Loucy (cell line): ENCODE data around the gene SLC25A6.
A peak's percentile ranks its signal among the peaks of the same experiment; 100 is the strongest.

Experiments used
- H2AFZ ChIP-seq: fragments of 200-600 bp; sonication (generic); 2 replicates; pipeline ENCODE4 v1.6.0; 2016; ENCODE audit warnings: antibody characterized with exemption, mild to moderate bottlenecking, low read length, moderate library complexity
- H3F3A ChIP-seq: fragments of 200-600 bp; 2 replicates; pipeline ENCODE4 v1.6.0; 2016; ENCODE audit warnings: antibody characterized with exemption, low read depth, mild to moderate bottlenecking
- H3K27me3 ChIP-seq: fragments of 200-600 bp; sonication (generic); 2 replicates; pipeline ENCODE4 v1.6.1; 2014; ENCODE audit warnings: low read length, mild to moderate bottlenecking; ENCODE audit not compliant: insufficient read depth, poor library complexity, severe bottlenecking
- H3K36me3 ChIP-seq: fragments of 200-600 bp; sonication (generic); 2 replicates; pipeline ENCODE4 v1.6.1; 2016; ENCODE audit warnings: low read length; ENCODE audit not compliant: insufficient read depth
- H3K4me1 ChIP-seq: fragments of 200-600 bp; sonication (generic); 2 replicates; pipeline ENCODE4 v1.5.1; 2014; ENCODE audit warnings: low read length, mild to moderate bottlenecking; ENCODE audit not compliant: insufficient read depth, poor library complexity, severe bottlenecking
- H3K4me2 ChIP-seq: fragments of 200-600 bp; sonication (generic); 2 replicates; pipeline ENCODE4 v1.6.0; 2014; ENCODE audit warnings: antibody characterized with exemption, low read length, low read depth, mild to moderate bottlenecking; ENCODE audit not compliant: poor library complexity, severe bottlenecking
- H3K4me3 ChIP-seq: fragments of 200-600 bp; sonication (generic); 2 replicates; pipeline ENCODE4 v1.5.1; 2014; ENCODE audit warnings: low read length, mild to moderate bottlenecking, mixed read lengths; ENCODE audit not compliant: poor library complexity, severe bottlenecking
- H3K79me2 ChIP-seq: fragments of 200-600 bp; sonication (generic); 2 replicates; pipeline ENCODE4 v1.6.1; 2014; ENCODE audit warnings: low read length; ENCODE audit not compliant: insufficient read depth
- H3K9ac ChIP-seq: fragments of 200-600 bp; sonication (generic); 2 replicates; pipeline ENCODE4 v1.6.0; 2014; ENCODE audit warnings: mild to moderate bottlenecking, low read depth, low read length, moderate library complexity; ENCODE audit not compliant: poor library complexity, severe bottlenecking
- H3K9me2 ChIP-seq: fragments of 200-600 bp; sonication (generic); replicated peaks from 2 replicates; pipeline ENCODE4 v1.6.1; 2016; ENCODE audit warnings: low read depth, low read length, mixed read lengths
- H3K9me3 ChIP-seq: fragments of 200-600 bp; sonication (generic); 2 replicates; pipeline ENCODE4 v1.6.1; 2014; ENCODE audit warnings: mild to moderate bottlenecking, antibody characterized with exemption, low read length, low read depth; ENCODE audit not compliant: insufficient read depth
- H4K20me1 ChIP-seq: fragments of 200-600 bp; sonication (generic); 2 replicates; pipeline ENCODE4 v1.6.0; 2014; ENCODE audit warnings: antibody characterized with exemption, low read length, mild to moderate bottlenecking; ENCODE audit not compliant: insufficient read depth, poor library complexity, severe bottlenecking
- CTCF ChIP-seq: fragments of 200-600 bp; sonication (generic); conservative IDR thresholded peaks from 2 replicates; pipeline ENCODE4 v1.5.1; 2014; ENCODE audit warnings: mild to moderate bottlenecking, antibody characterized with exemption, low read length
- EZH2phosphoT487 ChIP-seq: fragments of 200-600 bp; IDR thresholded peaks from 2 replicates; pipeline ENCODE4 v1.6.1; 2018; ENCODE audit warnings: antibody characterized with exemption, mild to moderate bottlenecking, moderate library complexity, borderline replicate concordance

The SLC25A6 gene

GRCh38 chrX:1397001-1397400 lies 5.1 kb upstream of the SLC25A6 start:
- no peak overlapping the region for H3K4me3 ChIP-seq
- H3K9me3 ChIP-seq = no peaks in the 10 kb centered on the region
- peaks cover 32% of the 10 kb centered on the region for H3K79me2 ChIP-seq
- no peaks in the 10 kb centered on the region for H4K20me1 ChIP-seq
- H3K4me2 ChIP-seq = no peak overlapping the region
- peaks cover 3% of the 10 kb centered on the region for H3K4me1 ChIP-seq
- H2AFZ ChIP-seq = no peak overlapping the region
- H3K27me3 ChIP-seq = no peaks in the 10 kb centered on the region
- H3K9ac ChIP-seq = no peak overlapping the region
- H3K36me3 ChIP-seq = no peaks in the 10 kb centered on the region
- TF ChIP-seq CTCF = no peak
- no peak for TF ChIP-seq EZH2phosphoT487
- no peaks in the 10 kb centered on the region for H3F3A ChIP-seq
- no peaks in the 10 kb centered on the region for H3K9me2 ChIP-seq

- H2AFZ ChIP-seq = no peak overlapping the region
- TF ChIP-seq CTCF (no peak), EZH2phosphoT487 (no peak)
- no peaks in the 10 kb centered on the region for H3F3A ChIP-seq
- peaks cover 9% of the 10 kb centered on the region for H4K20me1 ChIP-seq
- H3K79me2 ChIP-seq = peaks cover 42% of the 10 kb centered on the region
- H3K9ac ChIP-seq = no peak overlapping the region
- no peak overlapping the region for H3K4me3 ChIP-seq
- no peaks in the 10 kb centered on the region for H3K9me3 ChIP-seq
- H3K4me2 ChIP-seq = peak overlapping the region; percentile 74
- no peaks in the 10 kb centered on the region for H3K36me3 ChIP-seq
- no peaks in the 10 kb centered on the region for H3K9me2 ChIP-seq
- peaks cover 3% of the 10 kb centered on the region for H3K4me1 ChIP-seq
- no peaks in the 10 kb centered on the region for H3K27me3 ChIP-seq
These were observed 3.8 kb upstream of the SLC25A6 start for GRCh38 chrX:1395646-1396216.

GRCh38 chrX:1394731-1395501 lies 3.0 kb upstream of the SLC25A6 start:
- Histone ChIP-seq H3K27me3 (no peaks in the 10 kb centered on the region), H4K20me1 (peaks cover 18% of the 10 kb centered on the region), H3K4me1 (peaks cover 3% of the 10 kb centered on the region), H3K4me2 (peak overlapping the region; percentile 74), H3K36me3 (peaks cover 2% of the 10 kb centered on the region; the same call in 1 of the 2 replicates), H3F3A (no peaks in the 10 kb centered on the region), H3K4me3 (no peak overlapping the region), H3K9ac (peak overlapping the region; percentile 48), H3K9me3 (no peaks in the 10 kb centered on the region), H3K9me2 (no peaks in the 10 kb centered on the region), H2AFZ (no peak overlapping the region), H3K79me2 (peaks cover 50% of the 10 kb centered on the region)
- no peak for TF ChIP-seq EZH2phosphoT487
- TF ChIP-seq CTCF = no peak
